HG02759 (cell line): ENCODE results near the gene RASGRF2.
"Not testable (repeated sequence)": the region's sequence is repeated elsewhere in the genome, so short reads cannot be mapped to it uniquely, and the experiment has no call there.

Source experiments
- ATAC-seq: cut with Tn5 transposase; IDR thresholded peaks from one replicate; pipeline ENCODE4 v1.9.1; 2021; ENCODE audit warnings: mild to moderate bottlenecking, moderate library complexity; ENCODE audit not compliant: unreplicated experiment

The RASGRF2 gene

GRCh38 chr5:81020478-81021167, 60.5 kb downstream of the RASGRF2 start:
- ATAC-seq = no peak

GRCh38 chr5:81021486-81021885, 61.3 kb downstream of the RASGRF2 start:
- ATAC-seq = no peak

DNA sequence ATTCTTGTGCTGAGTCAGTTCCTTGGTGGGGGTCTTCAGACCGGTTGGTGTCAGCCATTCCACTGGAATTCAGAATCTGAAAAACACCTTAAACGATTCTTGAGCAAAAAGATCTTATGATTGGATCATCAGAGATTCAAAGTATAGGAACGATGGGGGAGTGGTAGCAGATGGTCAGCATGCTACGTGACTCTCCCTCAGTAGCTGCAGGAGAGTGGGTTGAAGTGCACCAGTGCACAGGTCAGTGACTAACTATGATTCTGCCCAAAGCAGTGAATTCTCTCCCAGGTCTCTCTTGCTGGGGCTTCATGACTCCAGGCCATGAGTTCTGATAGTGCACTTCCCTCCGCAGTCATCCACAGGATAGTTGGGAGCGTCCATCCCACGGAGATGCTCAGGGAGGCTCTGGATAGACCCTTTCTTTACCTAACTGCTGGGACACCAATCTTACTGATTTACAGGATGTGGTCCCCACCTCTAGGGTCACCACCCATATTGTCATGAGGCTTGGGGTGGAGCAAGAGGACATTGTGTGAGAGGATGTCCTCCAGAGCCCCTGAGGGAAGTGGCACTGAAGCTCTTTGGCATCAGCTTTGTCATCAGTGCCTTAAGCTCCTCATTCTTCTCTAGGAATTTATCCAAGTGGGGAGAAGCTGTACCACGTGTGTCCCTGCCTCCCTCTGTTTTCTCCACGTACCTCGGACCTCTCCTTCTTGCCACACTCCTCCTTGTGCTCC, 62.0 kb downstream of the RASGRF2 start:
- ATAC-seq = no peak

DNA sequence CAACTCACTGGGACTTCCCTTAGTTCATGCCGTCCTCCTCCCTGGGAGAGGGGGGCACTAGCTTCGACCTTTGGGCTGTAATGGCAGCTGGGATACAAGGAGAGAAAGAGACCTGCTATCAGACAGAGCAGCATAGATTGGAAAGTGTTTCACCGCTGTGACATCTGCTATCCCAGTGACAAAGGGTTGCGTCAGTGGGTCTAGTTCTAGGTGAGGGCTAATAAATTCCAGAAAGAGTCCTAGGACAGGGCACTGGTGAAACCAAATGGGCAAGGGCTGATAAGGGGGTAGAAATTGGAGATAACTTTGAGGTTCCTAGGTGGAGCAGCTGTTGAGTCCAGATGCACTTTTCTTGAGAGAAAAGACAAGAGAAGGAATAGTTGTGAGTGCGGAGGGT, 62.5 kb downstream of the RASGRF2 start:
- ATAC-seq = no peak

DNA sequence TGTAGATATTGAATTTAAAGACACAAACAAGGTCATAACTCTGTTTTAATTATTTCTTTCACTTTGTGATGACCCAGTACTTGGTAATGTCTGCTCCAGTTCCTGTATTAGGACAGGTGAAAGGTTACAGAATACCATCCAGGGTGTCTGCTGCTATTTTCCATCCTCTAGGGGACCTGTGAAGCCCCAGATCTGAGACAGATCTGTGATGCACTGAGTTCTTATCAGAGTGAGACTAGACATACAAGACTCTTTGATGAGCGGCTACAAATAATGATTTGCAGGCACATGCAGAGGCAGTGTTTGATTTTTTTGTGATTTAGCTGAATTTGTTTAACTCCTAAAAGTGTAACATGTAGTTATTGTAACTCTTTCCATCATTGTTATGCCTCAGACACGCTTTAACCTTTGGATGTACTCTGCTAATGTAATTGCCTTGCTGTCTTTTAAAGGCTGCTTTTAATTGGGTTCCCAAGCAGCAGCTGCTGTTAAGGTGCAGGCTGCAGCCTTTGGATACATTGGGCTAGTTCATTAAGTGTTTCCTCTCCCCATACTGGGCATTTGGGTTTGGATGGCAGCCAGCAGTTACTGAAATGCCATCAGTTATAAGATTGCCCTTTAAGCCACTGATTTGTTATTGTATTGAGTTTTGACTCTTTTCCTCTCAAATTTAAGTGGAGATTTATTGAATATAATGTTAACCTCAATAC, 63.3 kb downstream of the RASGRF2 start:
- no peak for ATAC-seq

DNA sequence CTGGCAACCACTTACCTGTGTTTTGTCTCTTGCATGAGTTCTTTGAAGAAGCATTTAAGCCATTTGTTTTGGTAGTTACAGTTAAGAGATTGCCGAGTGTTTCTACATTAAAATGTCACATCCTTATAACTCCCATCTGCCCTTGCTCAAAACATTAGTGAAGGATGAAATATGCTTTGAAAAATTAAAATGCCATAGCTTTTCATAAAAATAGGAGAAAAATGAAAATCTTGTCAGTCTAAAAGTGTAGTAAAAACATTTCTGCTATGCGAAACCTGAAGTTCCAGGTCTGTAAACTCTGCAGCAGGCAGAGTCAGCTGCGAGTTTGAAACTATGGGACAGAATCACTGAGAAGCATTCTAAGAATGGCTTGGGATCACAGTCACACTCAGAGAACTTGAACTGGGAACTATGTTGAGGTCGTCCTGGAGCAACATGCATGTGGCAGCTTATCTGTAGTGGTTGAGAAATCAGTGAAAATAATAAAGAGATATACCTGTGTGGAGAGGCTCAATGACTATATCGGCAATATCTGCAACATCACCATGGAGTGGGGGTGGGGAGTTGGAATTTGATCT, 67.4 kb downstream of the RASGRF2 start:
- no peak for ATAC-seq

DNA sequence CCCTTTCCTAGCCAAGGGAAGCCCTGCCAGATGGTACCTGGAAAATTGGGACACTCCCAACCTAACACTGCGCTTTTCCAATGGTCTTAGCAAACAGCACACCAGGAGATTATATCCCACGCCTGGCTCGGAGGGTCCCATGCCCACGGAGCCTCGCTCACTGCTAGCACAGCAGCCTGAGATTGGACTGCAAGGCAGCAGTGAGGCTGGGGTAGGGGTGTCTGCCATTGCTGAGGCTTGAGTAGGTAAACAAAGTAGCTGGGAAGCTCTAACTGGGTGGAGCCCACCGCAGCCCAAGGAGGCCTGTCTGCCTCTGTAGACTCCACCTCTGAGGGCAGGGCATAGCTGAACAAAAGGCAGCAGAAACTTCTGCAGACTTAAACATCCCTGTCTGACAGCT, 68.7 kb downstream of the RASGRF2 start:
- not testable (repeated sequence) for ATAC-seq

- not testable (repeated sequence) for ATAC-seq
These were observed 69.6 kb downstream of the RASGRF2 start for GRCh38 chr5:81029736-81030135.

GRCh38 chr5:81030236-81031034, 70.3 kb downstream of the RASGRF2 start:
- not testable (repeated sequence) for ATAC-seq

DNA sequence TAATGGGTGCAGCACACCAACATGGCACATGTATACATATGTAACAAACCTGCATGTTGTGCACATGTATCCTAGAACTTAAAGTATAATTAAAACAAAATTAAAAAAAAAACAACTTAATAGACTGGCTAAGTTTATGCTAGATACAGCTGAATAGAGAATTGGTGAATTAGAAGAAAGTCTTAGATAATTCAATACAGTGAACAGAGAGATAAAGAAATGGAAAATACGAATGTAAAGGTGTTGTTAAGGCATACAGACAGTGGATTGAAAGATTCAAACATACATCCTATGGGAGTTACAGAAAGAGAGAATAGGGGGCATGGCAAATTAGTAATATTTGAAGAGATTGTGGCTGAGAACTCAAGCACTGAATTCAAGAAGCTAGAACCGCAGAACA, 75.4 kb downstream of the RASGRF2 start:
- ATAC-seq = no peak

GRCh38 chr5:81038495-81038894, 78.3 kb downstream of the RASGRF2 start:
- ATAC-seq = no peak

- no peak for ATAC-seq
These were observed 84.7 kb downstream of the RASGRF2 start for GRCh38 chr5:81044868-81045267.

GRCh38 chr5:81045389-81045807, 85.2 kb downstream of the RASGRF2 start:
- no peak for ATAC-seq

- ATAC-seq = no peak
These were observed 85.9 kb downstream of the RASGRF2 start for GRCh38 chr5:81046041-81046440.

DNA sequence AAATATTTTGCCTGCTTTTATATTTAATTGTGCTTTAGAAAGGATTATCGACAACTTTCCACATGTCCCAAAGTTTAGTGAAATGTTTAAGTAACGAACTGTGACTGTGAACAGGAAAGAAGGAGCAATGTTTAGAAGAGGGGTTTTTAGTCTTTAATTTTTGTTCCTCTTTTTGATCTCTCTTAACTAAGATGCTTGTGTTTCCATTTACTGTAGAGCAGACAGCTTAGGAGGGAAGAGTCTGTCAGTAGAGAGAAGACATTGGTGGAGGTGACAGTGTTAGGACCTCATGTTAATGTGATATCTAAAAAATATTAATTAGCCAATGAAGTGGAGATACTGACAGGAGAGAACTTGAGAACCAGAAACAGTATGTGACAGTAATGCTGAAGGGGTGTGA, 92.2 kb downstream of the RASGRF2 start:
- no peak for ATAC-seq

DNA sequence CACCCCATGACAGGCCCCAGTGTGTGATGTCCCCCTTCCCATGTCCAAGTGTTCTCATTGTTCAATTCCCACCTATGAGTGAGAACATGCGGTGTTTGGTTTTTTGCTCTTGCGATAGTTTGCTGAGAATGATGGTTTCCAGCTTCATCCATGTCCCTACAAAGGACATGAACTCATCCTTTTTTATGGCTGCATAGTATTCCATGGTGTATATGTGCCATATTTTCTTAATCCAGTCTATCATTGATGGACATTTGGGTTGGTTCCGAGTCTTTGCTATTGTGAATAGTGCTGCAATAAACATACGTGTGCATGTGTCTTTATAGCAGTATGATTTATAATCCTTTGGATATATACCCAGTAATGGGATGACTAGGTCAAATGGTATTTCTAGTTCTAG, 93.1 kb downstream of the RASGRF2 start:
- not testable (repeated sequence) for ATAC-seq

GRCh38 chr5:81058121-81058520, 98.0 kb downstream of the RASGRF2 start:
- ATAC-seq = no peak

- no peak for ATAC-seq
These were observed 105.3 kb downstream of the RASGRF2 start for GRCh38 chr5:81065492-81065891.

DNA sequence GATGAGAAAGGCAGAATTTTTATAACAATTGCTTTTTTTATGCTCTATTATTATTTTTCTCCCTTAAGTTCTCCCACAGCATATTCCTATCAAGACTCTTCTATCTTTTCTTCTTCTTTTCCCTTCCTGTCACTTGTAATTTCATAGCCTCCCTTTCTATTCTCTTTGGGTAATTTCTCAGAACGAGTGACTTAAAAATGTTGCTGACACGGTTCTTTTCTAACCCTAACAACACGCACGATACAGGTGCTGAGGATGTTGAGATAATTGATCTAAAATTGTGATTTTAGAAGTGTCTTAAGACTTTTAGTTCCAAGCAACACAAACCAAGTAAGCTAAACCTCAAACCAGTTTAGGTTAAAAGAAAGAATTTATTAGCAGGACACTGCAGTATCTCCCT, 105.9 kb downstream of the RASGRF2 start:
- ATAC-seq = no peak

DNA sequence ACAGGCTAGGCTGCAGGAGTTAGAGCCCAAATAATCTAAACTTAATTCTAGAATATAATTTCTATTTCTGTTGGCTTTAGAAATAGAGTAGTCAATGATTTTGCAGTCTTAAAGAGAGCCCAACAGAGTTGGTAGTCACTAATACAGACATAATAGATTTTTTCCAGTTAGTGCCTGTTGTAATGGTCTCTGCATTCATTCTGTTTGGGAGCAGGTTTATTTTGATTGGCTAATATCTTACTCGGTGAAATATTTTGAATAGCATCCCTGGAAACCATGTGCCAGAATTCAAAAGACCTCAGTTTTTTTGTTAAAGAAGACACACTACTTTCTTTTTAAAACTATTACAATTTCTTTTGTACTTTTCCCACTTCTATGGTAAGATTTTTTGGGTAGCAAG, 107.2 kb downstream of the RASGRF2 start:
- no peak for ATAC-seq

GRCh38 chr5:81068063-81068462, 107.9 kb downstream of the RASGRF2 start:
- no peak for ATAC-seq
